HG02884 (cell line): ENCODE results near the gene GDPD3.
"Not testable (repeated sequence)": the region's sequence is repeated elsewhere in the genome, so short reads cannot be mapped to it uniquely, and the experiment has no call there.

Experiments
- ATAC-seq: cut with Tn5 transposase; IDR thresholded peaks from one replicate; pipeline ENCODE4 v1.9.1; 2021; ENCODE audit warnings: mild to moderate bottlenecking, moderate library complexity; ENCODE audit not compliant: unreplicated experiment

GDPD3 gene

GRCh38 chr16:30125690-30126089 lies 12.4 kb upstream of the GDPD3 start:
- not testable (repeated sequence) for ATAC-seq

- no peak for ATAC-seq
Observed at GRCh38 chr16:30124985-30125379, 11.6 kb upstream of the GDPD3 start.

GRCh38 chr16:30122604-30123160 lies 9.3 kb upstream of the GDPD3 start:
- ATAC-seq, result no peak

- ATAC-seq, result no peak
Observed at GRCh38 chr16:30121741-30122571, 8.6 kb upstream of the GDPD3 start.

- ATAC-seq, result no peak
Observed at GRCh38 chr16:30120340-30121105, 7.2 kb upstream of the GDPD3 start.

- no peak for ATAC-seq
Observed at GRCh38 chr16:30119428-30119827, 6.1 kb upstream of the GDPD3 start.

- ATAC-seq, result no peak
Observed at GRCh38 chr16:30117768-30118167, 4.4 kb upstream of the GDPD3 start.

- no peak for ATAC-seq
Observed at GRCh38 chr16:30116291-30117207, 3.2 kb upstream of the GDPD3 start.

- no peak for ATAC-seq
Observed at GRCh38 chr16:30115238-30115637, 1.9 kb upstream of the GDPD3 start.

GRCh38 chr16:30114833-30115232 lies 1.5 kb upstream of the GDPD3 start:
- ATAC-seq, result not testable (repeated sequence)

GRCh38 chr16:30114411-30114810 lies 1.1 kb upstream of the GDPD3 start:
- ATAC-seq, result no peak

- no peak for ATAC-seq
Observed at GRCh38 chr16:30113711-30114333, 485 bp upstream of the GDPD3 start.

- ATAC-seq, result no peak
Observed at GRCh38 chr16:30112197-30113030, 923 bp downstream of the GDPD3 start.

- no peak for ATAC-seq
Observed at GRCh38 chr16:30110661-30111060, 2.7 kb downstream of the GDPD3 start.

GRCh38 chr16:30108059-30108850 lies 5.1 kb downstream of the GDPD3 start:
- ATAC-seq, result no peak

GRCh38 chr16:30104492-30104891 lies 8.8 kb downstream of the GDPD3 start:
- ATAC-seq, result no peak

- ATAC-seq, result no peak
Observed at GRCh38 chr16:30104090-30104489, 9.2 kb downstream of the GDPD3 start.

- ATAC-seq, result no peak
Observed at GRCh38 chr16:30096862-30097563, 16.3 kb downstream of the GDPD3 start.
